Mucosa of rectum (tissue), 2 donors: ENCODE results near the gene FAM53A.
"Not testable (repeated sequence)": the region's sequence is repeated elsewhere in the genome, so short reads cannot be mapped to it uniquely, and the experiment has no call there.

Experiments used
- H3K27ac ChIP-seq, 2 donors: one replicate each; pipeline ENCODE4 v1.7.0; 2013; ENCODE audit warnings: inconsistent platforms in 2 of 2, low read depth in 2 of 2, low read length in 2 of 2
- H3K27me3 ChIP-seq, 2 donors: one replicate each; pipeline ENCODE4 v1.7.0; 2013; ENCODE audit warnings: low read length in 2 of 2; ENCODE audit not compliant: control insufficient read depth in 2 of 2, insufficient read depth in 2 of 2
- H3K36me3 ChIP-seq, 2 donors: one replicate each; pipeline ENCODE4 v1.7.0; 2013; ENCODE audit warnings: low read length in 2 of 2; ENCODE audit not compliant: control insufficient read depth in 2 of 2, insufficient read depth in 2 of 2
- H3K4me1 ChIP-seq, 2 donors: one replicate each; pipeline ENCODE4 v1.7.0; 2013; ENCODE audit warnings: low read length in 2 of 2, mild to moderate bottlenecking in 1 of 2; ENCODE audit not compliant: control insufficient read depth in 2 of 2, insufficient read depth in 2 of 2
- H3K4me3 ChIP-seq, 2 donors: one replicate each; pipeline ENCODE4 v1.7.0; 2013; ENCODE audit warnings: low read length in 2 of 2
- H3K9ac ChIP-seq, 2 donors: one replicate each; pipeline ENCODE4 v1.7.0; 2013; ENCODE audit warnings: low read length in 2 of 2, low read depth in 1 of 2, mild to moderate bottlenecking in 1 of 2
- H3K9me3 ChIP-seq, 2 donors: one replicate each; pipeline ENCODE4 v1.7.0; 2013; ENCODE audit warnings: low read length in 2 of 2; ENCODE audit not compliant: control insufficient read depth in 2 of 2
- donor health status: healthy.
- donor health status: Normal muscosa, but diverticular disease.

FAM53A gene

DNA sequence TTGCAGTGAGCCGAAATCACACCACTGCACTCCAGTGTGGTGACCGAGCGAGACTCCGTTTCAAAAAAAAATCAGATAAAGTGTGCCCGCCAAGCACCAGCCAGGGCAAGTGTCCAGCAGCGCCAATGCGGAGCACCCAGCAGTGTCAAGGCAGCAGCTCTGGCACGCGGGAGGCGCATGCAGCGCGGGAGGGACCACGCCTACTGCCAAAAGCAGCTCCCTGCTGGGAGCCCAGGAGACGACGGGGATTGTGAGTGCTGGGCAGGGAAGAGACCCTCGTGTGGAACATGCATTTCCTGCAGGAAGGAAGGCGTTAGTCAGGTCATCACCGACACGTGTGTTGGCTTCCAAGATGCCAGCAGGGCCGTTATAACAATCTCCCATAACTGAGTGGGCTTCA is 10.4 kb downstream of the FAM53A start:
- Histone ChIP-seq H3K36me3 (no peaks in the 10 kb centered on the region), H3K4me3 (no peak overlapping the region), H3K9ac (no peak overlapping the region), H3K9me3 (no peaks in the 10 kb centered on the region), H3K27ac (no peak overlapping the region), H3K27me3 (no peaks in the 10 kb centered on the region), H3K4me1 (no peaks in the 10 kb centered on the region)

DNA sequence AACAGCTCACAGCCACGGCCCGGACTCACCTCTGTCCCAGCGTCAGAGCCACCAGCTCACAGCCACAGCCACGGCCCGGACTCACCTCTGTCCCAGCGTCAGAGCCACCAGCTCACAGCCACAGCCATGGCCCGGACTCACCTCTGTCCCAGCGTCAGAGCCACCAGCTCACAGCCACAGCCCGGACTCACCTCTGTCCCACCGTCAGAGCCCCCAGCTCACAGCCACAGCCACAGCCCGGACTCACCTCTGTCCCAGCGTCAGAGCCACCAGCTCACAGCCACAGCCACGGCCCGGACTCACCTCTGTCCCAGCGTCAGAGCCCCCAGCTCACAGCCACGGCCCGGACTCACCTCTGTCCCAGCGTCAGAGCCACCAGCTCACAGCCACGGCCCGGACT is 13.1 kb downstream of the FAM53A start:
- H3K4me1 ChIP-seq, H3K27me3 ChIP-seq, H3K4me3 ChIP-seq, H3K27ac ChIP-seq, H3K9me3 ChIP-seq, H3K36me3 ChIP-seq, H3K9ac ChIP-seq: not testable (repeated sequence)

DNA sequence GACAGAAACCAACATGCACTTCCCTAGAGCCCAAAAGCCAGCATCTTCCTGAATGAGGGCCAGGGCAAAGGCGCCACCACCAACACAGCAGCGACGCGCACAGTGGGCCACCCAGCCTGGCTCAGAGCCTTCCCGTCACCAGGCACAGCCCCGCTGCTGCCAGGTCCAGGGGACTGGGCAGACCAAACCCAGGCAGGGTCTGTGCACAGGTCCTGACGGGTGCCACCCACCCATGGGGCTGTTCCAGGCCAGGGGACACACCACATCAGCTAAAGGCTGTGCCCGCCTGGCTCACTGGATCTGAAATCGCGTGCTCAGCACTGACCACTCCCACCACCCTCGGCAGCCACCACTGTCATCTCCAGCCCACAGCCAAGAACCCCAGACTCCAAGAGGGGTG is 13.8 kb downstream of the FAM53A start:
- Histone ChIP-seq H3K9me3 (no peaks in the 10 kb centered on the region), H3K4me1 (no peaks in the 10 kb centered on the region), H3K27ac (no peak overlapping the region), H3K36me3 (no peaks in the 10 kb centered on the region), H3K4me3 (no peak overlapping the region), H3K27me3 (no peaks in the 10 kb centered on the region), H3K9ac (no peak overlapping the region)

DNA sequence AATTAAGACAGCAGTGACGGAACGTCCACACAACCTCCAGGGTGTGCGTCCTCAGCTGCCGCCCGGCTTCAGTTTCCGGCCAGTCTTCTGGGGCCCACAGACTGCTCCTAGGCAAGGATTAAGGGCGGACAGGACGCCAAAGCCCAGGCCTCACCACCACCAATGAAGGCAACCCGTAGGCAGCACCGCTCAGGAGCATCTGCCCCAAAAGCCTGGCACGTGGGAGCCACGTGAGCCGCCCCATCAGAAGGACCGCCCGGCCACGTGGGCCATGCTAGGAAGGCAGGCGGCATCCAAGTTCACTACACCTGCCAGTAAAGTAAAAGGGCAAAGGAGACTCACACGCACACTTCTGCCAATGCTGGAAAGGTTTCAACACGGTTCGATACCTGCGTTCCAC is 14.3 kb downstream of the FAM53A start:
- Histone ChIP-seq H3K36me3 (no peaks in the 10 kb centered on the region), H3K27ac (no peak overlapping the region), H3K9ac (no peak overlapping the region), H3K4me1 (no peaks in the 10 kb centered on the region), H3K4me3 (no peak overlapping the region), H3K27me3 (no peaks in the 10 kb centered on the region), H3K9me3 (no peaks in the 10 kb centered on the region)

DNA sequence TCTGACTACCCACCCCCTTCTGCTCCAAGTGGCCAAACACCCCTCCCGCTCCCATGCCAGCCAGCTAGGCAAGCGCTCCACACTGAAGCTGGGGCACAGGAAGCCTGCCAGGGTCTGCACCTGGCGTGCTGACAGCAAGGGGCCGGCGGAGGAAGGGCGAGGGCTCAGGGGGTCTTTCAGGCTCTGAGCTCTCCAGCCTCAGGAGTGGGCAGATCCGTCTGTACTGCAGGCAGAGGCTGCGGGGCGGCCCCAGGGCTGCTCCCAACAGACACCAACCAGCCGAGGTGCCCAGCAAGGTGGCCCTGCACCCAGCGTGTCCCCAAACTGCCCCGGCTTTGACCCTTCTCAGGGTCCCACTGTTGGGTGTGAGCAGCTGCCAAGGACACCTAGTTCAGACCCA is 14.8 kb downstream of the FAM53A start:
- H3K27me3 ChIP-seq, result no peaks in the 10 kb centered on the region
- H3K9ac ChIP-seq, result no peak overlapping the region
- no peak overlapping the region for H3K4me3 ChIP-seq
- no peaks in the 10 kb centered on the region for H3K36me3 ChIP-seq
- no peaks in the 10 kb centered on the region for H3K4me1 ChIP-seq
- no peak overlapping the region for H3K27ac ChIP-seq
- no peaks in the 10 kb centered on the region for H3K9me3 ChIP-seq

DNA sequence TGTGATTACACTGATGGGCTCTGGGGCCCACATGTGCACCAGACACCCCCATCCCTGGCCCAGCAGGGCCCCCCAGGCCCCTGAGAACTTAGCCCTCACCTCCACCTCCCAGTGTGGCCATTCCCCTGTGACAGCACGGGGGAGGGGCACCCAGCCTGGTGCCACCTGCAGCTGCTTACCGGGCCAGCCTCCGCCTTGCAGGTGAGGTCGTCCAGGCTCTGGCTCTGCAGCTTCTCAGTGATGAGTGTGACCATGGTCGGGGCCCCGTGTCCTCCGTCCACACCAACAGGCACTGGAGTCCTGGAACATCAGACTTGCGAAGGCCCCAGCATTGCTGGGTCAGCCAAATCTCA is 15.6 kb downstream of the FAM53A start:
- Histone ChIP-seq H3K9ac (no peak overlapping the region), H3K9me3 (no peaks in the 10 kb centered on the region), H3K4me3 (no peak overlapping the region), H3K27ac (no peak overlapping the region), H3K4me1 (no peaks in the 10 kb centered on the region), H3K27me3 (no peaks in the 10 kb centered on the region), H3K36me3 (no peaks in the 10 kb centered on the region)

DNA sequence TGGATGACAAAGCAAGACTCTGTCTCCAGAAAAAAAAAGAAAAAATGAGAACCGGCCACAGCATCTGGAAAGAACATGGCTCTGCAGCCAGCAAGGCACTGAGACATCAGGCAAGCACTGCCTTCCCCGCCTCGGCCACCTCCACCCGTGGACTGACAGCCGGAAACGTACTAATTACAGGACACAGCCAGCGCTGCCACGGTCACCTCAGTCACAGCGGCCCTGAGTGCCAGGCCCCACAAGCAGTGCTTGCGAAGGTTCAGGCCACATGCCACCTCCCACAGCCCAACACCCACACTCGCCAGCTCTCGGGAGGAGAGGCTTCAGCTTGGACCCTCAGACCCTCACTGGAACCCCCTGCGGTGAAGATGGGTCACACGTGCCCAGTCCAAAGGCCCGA is 16.8 kb downstream of the FAM53A start:
- Histone ChIP-seq H3K4me3 (no peak overlapping the region), H3K4me1 (no peaks in the 10 kb centered on the region), H3K9me3 (no peaks in the 10 kb centered on the region), H3K9ac (no peak overlapping the region), H3K36me3 (no peaks in the 10 kb centered on the region), H3K27me3 (no peaks in the 10 kb centered on the region), H3K27ac (no peak overlapping the region)

DNA sequence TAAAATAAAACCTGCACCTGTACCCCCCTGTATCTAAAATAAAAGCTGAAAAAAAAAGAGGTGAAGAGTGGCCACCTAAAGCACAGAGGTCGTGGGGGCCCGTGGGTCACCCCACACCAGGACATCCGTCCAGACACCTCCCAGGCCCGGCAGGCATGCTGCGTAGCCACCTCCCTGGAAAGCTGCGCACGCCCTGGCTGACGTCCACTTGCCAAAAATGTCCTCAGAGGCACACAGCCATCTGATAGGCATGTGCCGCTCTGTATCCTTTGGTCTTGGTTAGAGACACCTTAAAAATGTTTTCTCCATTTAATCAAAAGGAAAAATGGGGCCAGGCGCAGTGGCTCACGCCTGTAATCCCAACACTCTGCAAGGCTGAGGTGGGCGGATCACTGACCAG is 17.7 kb downstream of the FAM53A start:
- no peaks in the 10 kb centered on the region for H3K27me3 ChIP-seq
- no peaks in the 10 kb centered on the region for H3K4me1 ChIP-seq
- H3K9ac ChIP-seq, result no peak overlapping the region
- H3K4me3 ChIP-seq, result no peak overlapping the region
- no peaks in the 10 kb centered on the region for H3K9me3 ChIP-seq
- no peaks in the 10 kb centered on the region for H3K36me3 ChIP-seq
- H3K27ac ChIP-seq, result no peak overlapping the region

DNA sequence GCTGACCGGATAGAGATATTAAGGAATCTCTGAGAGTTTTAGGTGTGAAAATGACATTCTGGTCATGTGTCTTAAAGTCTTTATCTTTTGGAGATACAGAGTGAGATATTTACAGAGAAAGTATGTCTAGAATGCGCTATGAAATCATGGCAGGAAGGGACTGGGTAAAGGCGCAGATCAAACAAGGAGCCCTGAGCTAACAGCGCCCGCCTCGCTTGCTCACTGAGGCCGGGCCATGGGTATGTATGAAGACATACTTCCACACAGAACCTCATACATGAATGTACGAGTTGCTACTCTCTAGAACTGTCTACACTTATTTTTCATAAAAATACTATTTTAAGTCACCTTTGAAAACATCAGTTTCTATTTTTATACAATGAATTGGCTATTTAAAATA is 20.0 kb downstream of the FAM53A start:
- Histone ChIP-seq H3K9me3 (no peaks in the 10 kb centered on the region), H3K27me3 (no peaks in the 10 kb centered on the region), H3K27ac (no peak overlapping the region), H3K4me3 (no peak overlapping the region), H3K9ac (no peak overlapping the region), H3K36me3 (no peaks in the 10 kb centered on the region), H3K4me1 (no peaks in the 10 kb centered on the region)

DNA sequence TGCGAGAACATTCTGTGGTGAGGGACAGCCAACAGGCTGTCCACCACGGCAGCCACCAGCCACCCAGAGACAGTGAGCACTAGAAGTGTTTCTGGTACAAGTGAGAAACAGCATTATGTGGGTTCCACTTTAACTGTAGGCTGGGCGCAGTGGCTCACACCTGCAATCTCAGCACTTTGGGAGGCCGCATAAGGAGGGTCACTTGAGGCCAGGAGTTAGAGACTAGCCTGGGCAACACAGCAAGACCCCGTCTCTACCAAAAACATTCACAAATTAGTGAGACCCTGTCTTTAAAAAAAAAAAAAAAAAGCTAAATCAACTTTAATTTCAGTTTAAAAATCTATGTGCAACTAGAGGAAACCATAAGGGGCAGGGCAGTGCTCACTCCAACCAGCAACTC is 20.6 kb downstream of the FAM53A start:
- Histone ChIP-seq H3K36me3 (no peaks in the 10 kb centered on the region), H3K27me3 (no peaks in the 10 kb centered on the region), H3K4me1 (no peaks in the 10 kb centered on the region), H3K4me3 (no peak overlapping the region), H3K9ac (no peak overlapping the region), H3K27ac (no peak overlapping the region), H3K9me3 (no peaks in the 10 kb centered on the region)

DNA sequence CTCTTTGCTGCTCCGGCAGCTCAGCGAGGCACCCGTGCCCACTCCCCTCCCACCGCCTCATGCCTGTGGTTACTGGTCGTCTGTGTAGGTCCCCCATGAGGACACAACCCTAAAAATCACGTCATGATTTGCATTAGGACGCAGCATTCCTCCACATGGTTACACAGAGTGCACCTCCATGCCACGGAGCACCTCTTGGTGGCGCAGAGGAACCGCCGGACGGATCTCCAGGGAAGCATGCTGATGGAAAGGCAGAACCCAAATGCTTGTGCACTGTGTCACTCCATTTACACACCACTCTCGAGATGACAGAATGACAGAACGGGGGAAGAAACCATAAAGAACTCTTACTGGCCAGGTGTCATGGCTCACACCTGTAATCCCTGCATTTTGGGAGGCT is 22.4 kb downstream of the FAM53A start:
- H3K27me3 ChIP-seq, result no peaks in the 10 kb centered on the region
- no peak overlapping the region for H3K27ac ChIP-seq
- H3K36me3 ChIP-seq, result no peaks in the 10 kb centered on the region
- H3K4me1 ChIP-seq, result no peaks in the 10 kb centered on the region
- H3K9ac ChIP-seq, result no peak overlapping the region
- no peak overlapping the region for H3K4me3 ChIP-seq
- no peaks in the 10 kb centered on the region for H3K9me3 ChIP-seq
